Neural progenitor cell (in vitro differentiated cells): ENCODE results near the gene CRMP1.

Experiments
- EZH2 ChIP-seq: fragments of 200-600 bp; sonication (generic); IDR thresholded peaks from 2 replicates; pipeline ENCODE4 v1.6.1; 2017; ENCODE audit warnings: antibody characterized with exemption, mild to moderate bottlenecking, moderate library complexity
- TF ChIP-seq, protein P1 (sequence below): fragments of 200-600 bp; sonication (generic); IDR thresholded peaks from 2 replicates; pipeline ENCODE4 v1.5.1; 2017; ENCODE audit warnings: antibody characterized with exemption, mild to moderate bottlenecking

DNA sequence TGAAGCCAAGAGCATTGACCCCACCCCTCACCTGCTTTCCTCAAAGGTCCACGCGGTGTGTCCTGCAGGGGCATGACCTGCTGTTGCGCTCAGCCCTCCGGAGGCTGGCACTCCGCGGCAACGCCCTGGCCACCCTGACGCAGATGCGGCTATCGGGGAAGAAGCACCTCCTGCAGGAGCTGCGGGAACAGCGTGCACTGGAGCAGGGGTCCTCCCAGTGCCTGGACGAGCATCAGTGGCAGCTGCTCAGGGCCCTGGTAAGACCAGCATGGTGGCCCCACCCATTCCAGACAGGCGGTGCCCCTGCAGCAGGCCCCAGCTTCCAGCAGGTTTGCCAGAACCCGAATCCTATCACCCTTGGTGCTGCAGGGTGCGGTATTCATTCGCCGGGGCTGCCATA lies 95.9 kb downstream of the CRMP1 start:
- TF ChIP-seq, protein P1, sequence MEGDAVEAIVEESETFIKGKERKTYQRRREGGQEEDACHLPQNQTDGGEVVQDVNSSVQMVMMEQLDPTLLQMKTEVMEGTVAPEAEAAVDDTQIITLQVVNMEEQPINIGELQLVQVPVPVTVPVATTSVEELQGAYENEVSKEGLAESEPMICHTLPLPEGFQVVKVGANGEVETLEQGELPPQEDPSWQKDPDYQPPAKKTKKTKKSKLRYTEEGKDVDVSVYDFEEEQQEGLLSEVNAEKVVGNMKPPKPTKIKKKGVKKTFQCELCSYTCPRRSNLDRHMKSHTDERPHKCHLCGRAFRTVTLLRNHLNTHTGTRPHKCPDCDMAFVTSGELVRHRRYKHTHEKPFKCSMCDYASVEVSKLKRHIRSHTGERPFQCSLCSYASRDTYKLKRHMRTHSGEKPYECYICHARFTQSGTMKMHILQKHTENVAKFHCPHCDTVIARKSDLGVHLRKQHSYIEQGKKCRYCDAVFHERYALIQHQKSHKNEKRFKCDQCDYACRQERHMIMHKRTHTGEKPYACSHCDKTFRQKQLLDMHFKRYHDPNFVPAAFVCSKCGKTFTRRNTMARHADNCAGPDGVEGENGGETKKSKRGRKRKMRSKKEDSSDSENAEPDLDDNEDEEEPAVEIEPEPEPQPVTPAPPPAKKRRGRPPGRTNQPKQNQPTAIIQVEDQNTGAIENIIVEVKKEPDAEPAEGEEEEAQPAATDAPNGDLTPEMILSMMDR = no peak
- TF ChIP-seq EZH2 = no peak
